Measurements from ENCODE around the gene FARP1. TPM values are rescaled to one million over a fixed set of nuclear protein-coding genes. Genes with fewer than 3 reads are reported as not detected.

Gene FARP1
- total RNA-seq, 1 donor from 2014 or later, result 357 TPM

DNA sequence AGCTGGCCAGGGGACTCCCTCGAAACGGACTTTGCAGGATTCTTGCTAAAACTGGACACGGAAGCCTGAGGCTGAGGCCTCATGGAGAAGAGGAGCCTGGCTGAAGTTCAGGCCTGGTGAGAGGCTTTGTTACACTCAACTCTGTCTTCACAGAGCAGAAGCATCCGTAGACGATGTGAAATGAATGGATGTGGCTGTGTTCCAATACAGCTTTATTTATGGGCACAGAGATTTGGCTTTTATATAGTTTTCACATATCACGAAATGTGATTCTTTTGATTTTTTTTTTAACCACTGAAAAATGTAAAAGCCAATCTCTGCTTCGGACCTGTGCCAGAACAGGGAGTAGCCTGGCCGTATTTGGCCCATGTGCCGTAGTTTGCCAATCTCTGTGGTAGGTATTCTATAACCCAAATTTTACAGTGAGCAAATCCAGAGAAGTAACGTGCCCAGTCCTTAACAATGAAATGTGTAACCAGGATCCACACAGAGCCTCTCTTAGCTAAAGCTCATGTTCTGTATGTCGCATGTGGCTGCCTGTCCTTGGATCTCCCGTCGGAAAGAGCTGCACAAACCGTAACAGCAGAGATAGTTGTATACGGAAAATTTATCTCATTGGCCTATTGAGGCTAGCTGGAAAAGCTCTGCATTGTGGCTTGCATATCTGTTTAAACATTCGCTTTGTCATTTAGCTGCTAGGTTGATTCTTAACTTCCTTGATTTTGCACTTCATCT lies 205.7 kb downstream of the FARP1 start:
- TF ChIP-seq, protein P1, sequence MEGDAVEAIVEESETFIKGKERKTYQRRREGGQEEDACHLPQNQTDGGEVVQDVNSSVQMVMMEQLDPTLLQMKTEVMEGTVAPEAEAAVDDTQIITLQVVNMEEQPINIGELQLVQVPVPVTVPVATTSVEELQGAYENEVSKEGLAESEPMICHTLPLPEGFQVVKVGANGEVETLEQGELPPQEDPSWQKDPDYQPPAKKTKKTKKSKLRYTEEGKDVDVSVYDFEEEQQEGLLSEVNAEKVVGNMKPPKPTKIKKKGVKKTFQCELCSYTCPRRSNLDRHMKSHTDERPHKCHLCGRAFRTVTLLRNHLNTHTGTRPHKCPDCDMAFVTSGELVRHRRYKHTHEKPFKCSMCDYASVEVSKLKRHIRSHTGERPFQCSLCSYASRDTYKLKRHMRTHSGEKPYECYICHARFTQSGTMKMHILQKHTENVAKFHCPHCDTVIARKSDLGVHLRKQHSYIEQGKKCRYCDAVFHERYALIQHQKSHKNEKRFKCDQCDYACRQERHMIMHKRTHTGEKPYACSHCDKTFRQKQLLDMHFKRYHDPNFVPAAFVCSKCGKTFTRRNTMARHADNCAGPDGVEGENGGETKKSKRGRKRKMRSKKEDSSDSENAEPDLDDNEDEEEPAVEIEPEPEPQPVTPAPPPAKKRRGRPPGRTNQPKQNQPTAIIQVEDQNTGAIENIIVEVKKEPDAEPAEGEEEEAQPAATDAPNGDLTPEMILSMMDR (IDR thresholded peaks at IDR 0.05), result no peak
- no peak overlapping the region for H3K27ac Mint-ChIP-seq (ENCODE audit: unreplicated experiment)
- H3K9me3 Mint-ChIP-seq (ENCODE audit: unreplicated experiment), result no peaks in the 10 kb centered on the region
- peaks cover 5% of the 10 kb centered on the region for H3K4me1 Mint-ChIP-seq (ENCODE audit: unreplicated experiment)
- DNase-seq (ENCODE audit: extremely low spot score, unreplicated experiment), result peak; percentile 62
- no peak overlapping the region for H3K4me3 Mint-ChIP-seq (ENCODE audit: unreplicated experiment)
- no peaks in the 10 kb centered on the region for H3K27me3 Mint-ChIP-seq (ENCODE audit: unreplicated experiment)
- peaks cover 42% of the 10 kb centered on the region for H3K36me3 Mint-ChIP-seq (ENCODE audit: unreplicated experiment)

DNA sequence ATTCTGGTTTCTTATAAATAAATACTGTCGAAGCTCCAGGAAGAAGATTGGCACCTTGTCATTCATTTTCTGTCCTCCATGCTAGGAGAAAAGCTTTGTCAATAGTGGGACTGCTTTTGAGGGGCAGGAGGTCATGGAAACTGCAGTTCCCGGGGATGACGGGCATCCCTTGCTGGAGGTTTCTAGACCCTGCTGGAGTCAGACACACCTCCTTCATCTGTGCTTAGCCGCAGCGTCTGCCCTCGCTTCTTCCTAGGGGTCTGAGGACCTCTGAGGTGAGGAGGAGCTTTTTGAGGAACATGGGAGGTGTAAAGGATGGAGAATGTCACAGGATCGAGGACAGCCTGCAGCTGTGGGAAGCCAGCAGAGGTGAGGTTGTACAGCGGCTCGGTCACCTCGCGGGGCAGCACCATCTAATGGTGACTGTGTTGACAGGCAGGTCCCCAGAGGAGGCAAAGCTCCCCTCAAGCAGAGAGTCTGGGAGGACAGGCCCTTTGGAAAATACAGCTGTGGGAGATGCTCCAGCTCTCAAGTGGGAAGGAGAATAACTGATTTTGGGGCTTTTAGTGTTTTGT lies 206.9 kb downstream of the FARP1 start:
- Mint-ChIP-seq H3K27me3 (ENCODE audit: unreplicated experiment) (no peaks in the 10 kb centered on the region), H3K9me3 (ENCODE audit: unreplicated experiment) (no peaks in the 10 kb centered on the region), H3K4me1 (ENCODE audit: unreplicated experiment) (peaks cover 4% of the 10 kb centered on the region), H3K4me3 (ENCODE audit: unreplicated experiment) (no peak overlapping the region), H3K36me3 (ENCODE audit: unreplicated experiment) (peaks cover 35% of the 10 kb centered on the region), H3K27ac (ENCODE audit: unreplicated experiment) (no peak overlapping the region)
- DNase-seq (ENCODE audit: extremely low spot score, unreplicated experiment), result peak; percentile 68
- TF ChIP-seq, protein P1 (IDR thresholded peaks at IDR 0.05), result peak; percentile 32

DNA sequence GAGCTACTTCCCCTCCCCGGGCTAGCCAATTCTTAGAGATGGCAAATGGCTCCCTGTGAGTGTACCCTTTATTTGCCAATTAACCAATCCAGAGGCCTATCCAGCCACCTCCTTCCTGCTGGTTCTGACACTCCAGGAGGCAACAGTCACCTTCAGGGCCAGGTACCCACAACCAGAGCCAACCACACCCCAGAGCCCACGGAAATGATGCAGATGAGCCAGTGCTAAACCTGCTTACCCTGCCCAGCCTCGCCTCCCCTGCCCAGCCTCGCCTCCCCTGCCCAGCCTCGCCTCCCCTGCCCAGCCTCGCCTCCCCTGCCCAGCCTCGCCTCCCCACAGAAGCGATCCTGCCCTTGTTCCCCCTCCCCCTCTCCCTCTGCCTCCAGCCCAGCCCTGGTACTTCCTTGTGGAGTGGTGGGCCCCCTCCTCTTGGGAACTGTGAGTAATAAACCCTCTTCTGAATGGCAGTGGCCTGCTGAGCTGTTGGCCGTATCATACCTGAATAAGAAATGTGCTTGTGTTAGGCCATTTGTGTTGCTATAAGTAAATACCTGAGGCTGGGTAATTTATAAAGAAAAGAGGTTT lies 207.9 kb downstream of the FARP1 start:
- H3K27ac Mint-ChIP-seq (ENCODE audit: unreplicated experiment), result no peak overlapping the region

DNA sequence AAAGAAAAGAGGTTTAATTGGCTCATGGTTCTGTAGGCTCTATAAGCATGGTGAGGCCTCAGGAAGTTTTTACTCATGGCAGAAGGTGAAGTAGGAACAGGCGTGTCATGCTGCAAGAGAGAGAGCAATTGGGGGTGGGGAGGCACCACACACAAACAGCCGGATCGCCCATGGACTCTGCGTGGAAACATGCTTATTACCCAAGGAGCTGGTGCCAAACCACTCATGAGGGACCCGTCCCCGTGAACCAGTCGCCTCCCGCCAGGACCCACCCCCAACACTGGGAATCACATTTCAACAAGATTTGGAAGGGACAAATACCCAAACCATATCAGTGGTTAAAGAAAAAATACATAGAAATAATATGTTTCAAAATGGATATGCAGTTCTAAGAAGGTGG lies 208.7 kb downstream of the FARP1 start:
- DNase-seq (ENCODE audit: extremely low spot score, unreplicated experiment), result no peak
- no peaks in the 10 kb centered on the region for H3K27me3 Mint-ChIP-seq (ENCODE audit: unreplicated experiment)
- H3K4me1 Mint-ChIP-seq (ENCODE audit: unreplicated experiment), result peaks cover 6% of the 10 kb centered on the region
- peaks cover 33% of the 10 kb centered on the region for H3K36me3 Mint-ChIP-seq (ENCODE audit: unreplicated experiment)
- H3K9me3 Mint-ChIP-seq (ENCODE audit: unreplicated experiment), result no peaks in the 10 kb centered on the region
- H3K27ac Mint-ChIP-seq (ENCODE audit: unreplicated experiment), result no peak overlapping the region
- TF ChIP-seq, protein P1 (IDR thresholded peaks at IDR 0.05), result no peak
- no peak overlapping the region for H3K4me3 Mint-ChIP-seq (ENCODE audit: unreplicated experiment)

More for the DNA sequence above, 207.9 kb downstream of the FARP1 start:
- no peak overlapping the region for H3K4me3 Mint-ChIP-seq (ENCODE audit: unreplicated experiment)
- H3K36me3 Mint-ChIP-seq (ENCODE audit: unreplicated experiment), result peaks cover 34% of the 10 kb centered on the region
- H3K9me3 Mint-ChIP-seq (ENCODE audit: unreplicated experiment), result no peaks in the 10 kb centered on the region
- H3K4me1 Mint-ChIP-seq (ENCODE audit: unreplicated experiment), result peaks cover 5% of the 10 kb centered on the region
- TF ChIP-seq, protein P1 (IDR thresholded peaks at IDR 0.05), result no peak
- H3K27me3 Mint-ChIP-seq (ENCODE audit: unreplicated experiment), result no peaks in the 10 kb centered on the region
- DNase-seq (ENCODE audit: extremely low spot score, unreplicated experiment), result peak; percentile 66

DNA sequence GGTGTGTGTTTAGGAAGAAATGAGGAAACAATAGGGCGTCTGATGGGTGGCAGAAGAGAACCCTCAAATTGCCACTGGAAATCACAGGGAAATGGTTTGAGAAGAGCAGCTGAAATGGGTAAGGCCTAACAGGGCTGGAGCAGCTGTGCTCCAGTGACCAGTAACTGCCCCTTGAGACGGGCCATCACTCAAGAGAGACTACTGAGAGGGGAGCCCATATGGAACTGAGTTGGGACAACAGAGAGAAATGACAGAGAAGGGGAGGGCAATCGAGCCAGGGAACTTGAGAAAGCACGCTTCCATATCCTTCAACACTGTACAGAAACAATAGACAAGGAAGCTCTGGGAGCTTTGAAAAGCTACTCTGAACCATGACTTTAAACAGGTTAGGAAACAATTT lies 209.3 kb downstream of the FARP1 start:
- Mint-ChIP-seq H3K9me3 (ENCODE audit: unreplicated experiment) (no peaks in the 10 kb centered on the region), H3K27ac (ENCODE audit: unreplicated experiment) (no peak overlapping the region), H3K4me1 (ENCODE audit: unreplicated experiment) (peaks cover 6% of the 10 kb centered on the region), H3K36me3 (ENCODE audit: unreplicated experiment) (peaks cover 29% of the 10 kb centered on the region), H3K27me3 (ENCODE audit: unreplicated experiment) (no peaks in the 10 kb centered on the region), H3K4me3 (ENCODE audit: unreplicated experiment) (no peak overlapping the region)
- DNase-seq (ENCODE audit: extremely low spot score, unreplicated experiment), result peak; percentile 32
- TF ChIP-seq, protein P1 (IDR thresholded peaks at IDR 0.05), result no peak
